Naive thymus-derived CD4-positive, alpha-beta T cell (primary cell): ENCODE results near the gene CSF2. TPM values are rescaled to one million over a fixed set of nuclear protein-coding genes. Genes with fewer than 3 reads are reported as not detected.

Source experiments
- ATAC-seq: fragments of 150-1000 bp; cut with Tn5 transposase; 2 replicates; pipeline ENCODE4 v1.10.0; 2021; ENCODE audit warnings: mild to moderate bottlenecking, moderate library complexity
- CTCF ChIA-PET: fragments of 350-600 bp; sonication (Branson Sonifier 250); formaldehyde crosslinking; loops from one replicate; lab custom pipeline; 2021; ENCODE audit warnings: antibody characterized with exemption; lab: Charles Lee
- POLR2A ChIA-PET: fragments of 350-600 bp; sonication (Branson Sonifier 250); formaldehyde crosslinking; loops from one replicate; lab custom pipeline; 2021; ENCODE audit warnings: antibody characterized with exemption, inconsistent platforms; lab: Charles Lee
- DNase-seq, 9 donors: peaks; one replicate each; pipeline versions ENCODE4 v3.0.0 to v3.0.0-alpha.2; 2020 to 2022; ENCODE audit warnings: mixed read lengths in 1 of 9
- H3K27ac ChIP-seq: one replicate; pipeline ENCODE4 v1.7.0; 2013; ENCODE audit warnings: mild to moderate bottlenecking, low read depth, low read length, moderate library complexity
- H3K27me3 ChIP-seq, 2 donors: one replicate each; pipeline ENCODE4 v1.7.0; 2013; ENCODE audit warnings: low read length in 2 of 2, mild to moderate bottlenecking in 2 of 2, moderate library complexity in 2 of 2; ENCODE audit not compliant: control insufficient read depth in 2 of 2, insufficient read depth in 2 of 2
- H3K36me3 ChIP-seq, 3 experiments: 1 replicate in 2 of 3; 2 replicates in 1 of 3; pipeline ENCODE4 v1.7.0; 2013; ENCODE audit warnings: low read length in 3 of 3, mild to moderate bottlenecking in 3 of 3, moderate library complexity in 1 of 3; ENCODE audit not compliant: insufficient read depth in 3 of 3, control insufficient read depth in 2 of 3
- H3K4me1 ChIP-seq, 2 donors: one replicate each; pipeline ENCODE4 v1.7.0; 2013; ENCODE audit warnings: low read length in 2 of 2, mild to moderate bottlenecking in 2 of 2, moderate library complexity in 1 of 2; ENCODE audit not compliant: control insufficient read depth in 2 of 2, insufficient read depth in 2 of 2
- H3K4me3 ChIP-seq: 2 replicates; pipeline ENCODE4 v1.7.0; 2013; ENCODE audit warnings: mild to moderate bottlenecking, low read length
- H3K9me3 ChIP-seq, 3 experiments: 1 replicate in 2 of 3; 2 replicates in 1 of 3; pipeline ENCODE4 v1.7.0; 2013; ENCODE audit warnings: low read length in 3 of 3; ENCODE audit not compliant: control insufficient read depth in 2 of 3
- H3K27ac Mint-ChIP-seq, 9 donors: one replicate each; pipeline ENCODE4 v1.8.0; 2020 to 2022; ENCODE audit warnings: mixed read lengths in 9 of 9, mild to moderate bottlenecking in 8 of 9, moderate library complexity in 5 of 9, inconsistent platforms in 2 of 9
- H3K27me3 Mint-ChIP-seq, 5 donors: one replicate each; pipeline ENCODE4 v1.8.0; 2021 to 2022; ENCODE audit warnings: mixed read lengths in 5 of 5, mild to moderate bottlenecking in 1 of 5
- H3K36me3 Mint-ChIP-seq, 5 donors: one replicate each; pipeline ENCODE4 v1.8.0; 2020 to 2022; ENCODE audit warnings: mixed read lengths in 5 of 5, mild to moderate bottlenecking in 3 of 5, inconsistent platforms in 1 of 5
- H3K4me1 Mint-ChIP-seq, 7 donors: one replicate each; pipeline ENCODE4 v1.8.0; 2020 to 2022; ENCODE audit warnings: mixed read lengths in 7 of 7, mild to moderate bottlenecking in 3 of 7, inconsistent platforms in 1 of 7
- H3K4me3 Mint-ChIP-seq, 10 donors: one replicate each; pipeline ENCODE4 v1.8.0; 2020 to 2022; ENCODE audit warnings: mild to moderate bottlenecking in 10 of 10, mixed read lengths in 10 of 10, moderate library complexity in 6 of 10, inconsistent platforms in 2 of 10
- H3K9me3 Mint-ChIP-seq, 11 donors: one replicate each; pipeline ENCODE4 v1.8.0; 2020 to 2022; ENCODE audit warnings: mixed read lengths in 11 of 11, mild to moderate bottlenecking in 4 of 11, inconsistent platforms in 1 of 11, moderate library complexity in 1 of 11
- intact Hi-C, 2 donors: fragments of 100-400 bp; cut with micrococcal nuclease; formaldehyde crosslinking; loops; one replicate each; pipeline ENCODE4 v1.15.1; 2023
- polyA plus RNA-seq, 2 donors: library from polyadenylated mRNA; unstranded; fragments of 300-500 nt; fragmentation: Illumina TruSeq; gene quantifications; one replicate each; pipeline ENCODE4 v1.2.3, GENCODE V29; 2021
- total RNA-seq, 6 experiments: library from RNA in 5 of 6; stranded (reverse) in 5 of 6; gene quantifications; 1 replicate in 5 of 6; 2 replicates in 1 of 6; pipeline ENCODE4 v1.2.3 and lab custom pipeline; 2021 to 2026

CSF2 gene
- total and polyA plus RNA-seq, 7 experiments from 2014 or later, result 111 TPM; not detected in 6

DNA sequence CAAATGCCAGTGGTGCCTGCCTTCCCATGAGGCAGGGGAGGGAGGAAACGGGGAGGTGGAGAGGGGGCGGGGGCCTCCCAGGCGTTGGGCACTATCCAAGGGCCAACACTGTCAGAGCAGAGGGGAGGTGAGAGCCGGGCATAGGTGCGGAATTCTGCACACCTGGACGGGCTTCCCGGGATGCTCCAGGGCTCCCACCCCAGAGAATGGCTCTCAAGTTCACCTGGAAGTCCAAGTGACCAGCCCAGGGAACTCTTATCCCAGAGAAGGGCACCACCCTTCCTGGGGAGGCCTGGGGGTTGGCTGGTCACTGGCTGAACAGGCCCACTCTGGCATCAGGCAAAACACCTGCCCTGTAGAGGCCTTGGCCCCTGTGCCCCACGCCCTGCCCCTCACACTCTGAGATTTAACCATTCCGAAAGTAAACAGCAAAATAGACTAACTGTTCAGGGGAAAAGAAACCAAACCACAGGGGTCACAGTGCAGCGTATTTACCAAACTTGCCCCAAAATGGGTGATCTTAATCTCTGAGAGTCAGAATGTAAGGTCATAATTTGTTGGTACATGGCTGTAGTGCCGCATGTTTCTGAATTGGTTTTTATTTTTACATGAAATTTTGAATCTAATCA, 2.7 kb downstream of the CSF2 start:
- Histone ChIP-seq H3K9me3 (no peaks in the 10 kb centered on the region), H3K27ac (no peak overlapping the region), H3K36me3 (no peaks in the 10 kb centered on the region), H3K4me1 (peaks cover 0 to 15% of the 10 kb centered on the region in 2 donors), H3K27me3 (no peaks in the 10 kb centered on the region), H3K4me3 (no peak overlapping the region)
- H3K36me3 Mint-ChIP-seq, result peaks cover 0 to 4% (median 0%) of the 10 kb centered on the region in 5 donors
- no peaks in the 10 kb centered on the region for H3K27me3 Mint-ChIP-seq
- DNase-seq (no peak), ATAC-seq (no peak)
- POLR2A ChIA-PET, result no interaction called here
- peaks cover 0 to 66% (median 0%) of the 10 kb centered on the region in 7 donors for H3K4me1 Mint-ChIP-seq
- no peak overlapping the region for H3K4me3 Mint-ChIP-seq
- peak overlapping the region in 1 of 9 donors; percentile 58 for H3K27ac Mint-ChIP-seq
- H3K9me3 Mint-ChIP-seq, result no peaks in the 10 kb centered on the region
- CTCF ChIA-PET, result no interaction called here
- intact Hi-C loops, result no loop called here

DNA sequence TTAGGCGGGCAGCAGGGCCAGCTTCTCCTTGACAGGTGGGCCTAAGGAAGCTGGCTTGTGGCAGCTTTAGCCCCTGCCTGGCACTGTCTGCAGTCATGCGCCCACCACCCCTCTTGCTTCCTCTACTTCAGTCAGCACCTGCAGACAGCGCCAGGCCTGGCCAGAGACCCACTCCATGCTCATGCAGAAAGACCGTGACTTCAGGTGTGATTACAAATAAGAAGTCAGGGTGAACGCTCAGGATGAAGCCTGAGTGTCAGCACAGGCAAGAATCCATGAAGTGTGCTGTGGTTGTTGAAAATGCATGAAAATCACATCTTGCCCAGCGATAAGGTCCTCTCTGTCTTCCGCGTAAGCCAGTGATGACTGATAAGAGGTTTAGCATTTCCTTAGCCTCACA, 3.4 kb downstream of the CSF2 start:
- DNase-seq (no peak), ATAC-seq (no peak)
- H3K4me3 ChIP-seq, result no peak overlapping the region
- H3K27ac Mint-ChIP-seq, result peak overlapping the region in 1 of 9 donors; percentile 80
- H3K9me3 Mint-ChIP-seq, result no peaks in the 10 kb centered on the region
- H3K4me1 Mint-ChIP-seq, result peaks cover 0 to 68% (median 0%) of the 10 kb centered on the region in 7 donors
- H3K27me3 Mint-ChIP-seq, result no peaks in the 10 kb centered on the region
- peaks cover 0 to 4% (median 0%) of the 10 kb centered on the region in 5 donors for H3K36me3 Mint-ChIP-seq
- H3K36me3 ChIP-seq, result no peaks in the 10 kb centered on the region
- H3K4me1 ChIP-seq, result peaks cover 0 to 15% of the 10 kb centered on the region in 2 donors
- H3K27ac ChIP-seq, result no peak overlapping the region
- H3K27me3 ChIP-seq, result no peaks in the 10 kb centered on the region
- H3K4me3 Mint-ChIP-seq, result peak overlapping the region in 1 of 10 donors; percentile 33
- ChIA-PET CTCF (no interaction called here), POLR2A (no interaction called here)
- no peaks in the 10 kb centered on the region for H3K9me3 ChIP-seq
- intact Hi-C loops, result no loop called here

DNA sequence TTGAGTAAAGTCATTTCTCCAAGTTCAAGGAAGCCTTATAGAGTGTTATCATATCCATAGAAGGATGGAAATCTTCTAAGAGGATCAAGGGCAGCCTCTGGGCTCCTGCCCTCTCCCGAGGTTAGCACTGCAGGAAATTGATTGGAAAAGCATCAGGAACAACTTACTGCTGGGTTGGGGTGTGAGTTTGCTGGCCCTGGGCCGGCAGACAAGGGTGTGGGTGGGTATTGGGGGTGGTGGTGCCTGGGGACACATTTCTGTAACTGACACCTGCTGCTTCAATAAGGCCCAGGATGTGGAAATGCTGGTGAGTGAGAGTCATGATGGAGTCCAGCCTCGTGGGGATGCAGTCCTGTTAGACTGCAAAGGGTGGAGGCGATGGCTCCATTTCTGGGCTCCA, 5.5 kb downstream of the CSF2 start:
- no peak for ATAC-seq
- Histone ChIP-seq H3K9me3 (no peaks in the 10 kb centered on the region), H3K27ac (no peak overlapping the region), H3K4me3 (no peak overlapping the region), H3K36me3 (no peaks in the 10 kb centered on the region), H3K4me1 (peaks cover 0 to 23% of the 10 kb centered on the region in 2 donors), H3K27me3 (no peaks in the 10 kb centered on the region)
- Mint-ChIP-seq H3K9me3 (no peaks in the 10 kb centered on the region), H3K36me3 (peaks cover 0 to 4% (median 0%) of the 10 kb centered on the region in 5 donors), H3K27ac (peak overlapping the region in 1 of 9 donors; percentile 33), H3K4me1 (peaks cover 0 to 73% (median 10%) of the 10 kb centered on the region in 7 donors), H3K27me3 (no peaks in the 10 kb centered on the region), H3K4me3 (no peak overlapping the region)
- no peak for DNase-seq
- intact Hi-C loops, result no loop called here
- CTCF ChIA-PET, result no interaction called here
- POLR2A ChIA-PET, result no interaction called here

DNA sequence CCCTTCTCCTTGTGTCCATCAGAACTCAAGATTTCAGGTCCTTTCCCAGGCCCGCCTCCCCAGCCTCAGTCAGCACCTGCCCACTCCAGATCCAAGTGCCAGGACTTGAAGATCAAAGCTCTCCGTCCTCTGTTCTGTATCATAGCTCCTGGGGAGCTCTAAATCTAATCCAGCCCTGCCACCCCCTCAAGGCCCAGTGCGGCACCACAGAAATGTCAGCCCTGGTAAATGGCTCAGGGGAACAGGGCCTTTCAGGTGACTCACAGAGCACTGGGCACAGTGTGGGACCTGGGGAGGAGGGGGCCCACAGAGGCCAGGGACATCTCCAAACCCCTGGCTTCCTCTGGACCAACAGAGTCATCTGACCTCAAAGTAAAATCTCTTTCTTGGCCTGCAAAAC, 6.0 kb downstream of the CSF2 start:
- Histone ChIP-seq H3K4me1 (peaks cover 0 to 23% of the 10 kb centered on the region in 2 donors), H3K27me3 (no peaks in the 10 kb centered on the region), H3K4me3 (no peak overlapping the region), H3K27ac (no peak overlapping the region), H3K9me3 (no peaks in the 10 kb centered on the region), H3K36me3 (no peaks in the 10 kb centered on the region)
- CTCF ChIA-PET, result no interaction called here
- intact Hi-C loops, result no loop called here
- Mint-ChIP-seq H3K9me3 (no peaks in the 10 kb centered on the region), H3K4me3 (no peak overlapping the region), H3K4me1 (peaks cover 0 to 71% (median 10%) of the 10 kb centered on the region in 7 donors), H3K36me3 (peaks cover 0 to 4% (median 0%) of the 10 kb centered on the region in 5 donors), H3K27me3 (no peaks in the 10 kb centered on the region), H3K27ac (peak overlapping the region in 1 of 9 donors; percentile 52)
- POLR2A ChIA-PET, result no interaction called here
- ATAC-seq (no peak), DNase-seq (no peak)

DNA sequence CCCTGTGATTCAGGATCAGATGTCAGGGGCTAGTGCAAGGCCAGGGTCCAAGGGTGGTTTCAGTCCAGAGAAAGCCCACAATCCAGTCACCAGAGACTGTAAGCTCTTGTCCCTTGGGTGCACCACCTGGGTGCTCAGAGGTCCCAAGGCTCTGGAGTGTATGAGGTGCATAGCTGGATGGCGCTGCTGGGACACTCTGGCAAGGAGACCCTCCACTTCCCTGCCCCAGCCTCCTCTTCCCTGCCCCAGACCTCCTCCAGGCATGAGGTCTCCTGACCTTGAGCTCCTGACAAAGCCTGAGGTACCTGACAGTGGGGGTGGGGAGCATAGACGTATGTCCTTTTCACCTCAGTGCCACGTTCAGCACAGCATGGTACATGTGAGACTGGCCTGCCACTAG, 7.0 kb downstream of the CSF2 start:
- peaks cover 0 to 5% (median 0%) of the 10 kb centered on the region in 5 donors for H3K36me3 Mint-ChIP-seq
- intact Hi-C loops, result no loop called here
- no peaks in the 10 kb centered on the region for H3K9me3 Mint-ChIP-seq
- H3K4me1 Mint-ChIP-seq, result peaks cover 7 to 70% (median 12%) of the 10 kb centered on the region in 7 donors
- no peak overlapping the region for H3K4me3 Mint-ChIP-seq
- ATAC-seq (no peak), DNase-seq (no peak)
- peaks cover 0 to 18% of the 10 kb centered on the region in 2 donors for H3K4me1 ChIP-seq
- H3K4me3 ChIP-seq, result no peak overlapping the region
- H3K27me3 ChIP-seq, result no peaks in the 10 kb centered on the region
- ChIA-PET POLR2A (no interaction called here), CTCF (no interaction called here)
- no peaks in the 10 kb centered on the region for H3K9me3 ChIP-seq
- H3K27me3 Mint-ChIP-seq, result no peaks in the 10 kb centered on the region
- H3K27ac ChIP-seq, result no peak overlapping the region
- no peaks in the 10 kb centered on the region for H3K36me3 ChIP-seq
- no peak overlapping the region for H3K27ac Mint-ChIP-seq

DNA sequence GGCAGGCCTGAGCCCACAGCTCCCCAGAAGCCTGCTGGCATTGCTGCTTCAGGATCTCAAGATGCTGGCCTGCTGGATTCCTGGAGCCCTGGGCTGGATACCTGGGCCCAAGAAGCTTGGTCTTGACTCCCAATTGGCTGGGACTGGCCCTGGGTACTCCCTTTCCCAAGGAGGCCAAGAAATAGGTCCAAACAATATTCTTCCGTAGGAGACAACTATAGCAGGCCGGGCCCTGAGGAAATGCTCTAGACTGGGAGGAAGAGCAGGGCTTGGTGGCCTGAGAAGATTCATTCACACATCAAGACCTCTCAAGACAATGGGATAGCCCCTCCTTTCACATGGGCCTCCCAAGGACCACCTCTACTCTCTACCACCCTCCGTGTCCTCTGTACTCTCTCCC, 7.9 kb downstream of the CSF2 start:
- Histone ChIP-seq H3K27ac (no peak overlapping the region), H3K27me3 (no peaks in the 10 kb centered on the region), H3K9me3 (no peaks in the 10 kb centered on the region), H3K36me3 (no peaks in the 10 kb centered on the region), H3K4me1 (peaks cover 0 to 14% of the 10 kb centered on the region in 2 donors), H3K4me3 (no peak overlapping the region)
- ATAC-seq (no peak), DNase-seq (no peak)
- Mint-ChIP-seq H3K27ac (peak overlapping the region in 2 of 9 donors; percentile 32 to 43), H3K9me3 (no peaks in the 10 kb centered on the region), H3K36me3 (peaks cover 0 to 3% (median 0%) of the 10 kb centered on the region in 5 donors), H3K4me1 (peaks cover 7 to 76% (median 12%) of the 10 kb centered on the region in 7 donors), H3K4me3 (no peak overlapping the region), H3K27me3 (no peaks in the 10 kb centered on the region)
- intact Hi-C loops, result no loop called here
- CTCF ChIA-PET, result no interaction called here
- POLR2A ChIA-PET, result no interaction called here
